HL-60 (cell line): ENCODE data around the gene FHAD1.

Experiments used
- CTCF ChIP-seq: IDR thresholded peaks from one replicate; pipeline ENCODE4 v1.5.1; 2011; ENCODE audit warnings: low read length, control low read depth, inconsistent platforms; ENCODE audit not compliant: insufficient read depth
- GABPA ChIP-seq: IDR thresholded peaks from 2 replicates; pipeline ENCODE4 v1.6.1; 2012; ENCODE audit warnings: low read depth
- POLR2AphosphoS5 ChIP-seq: IDR thresholded peaks from 2 replicates; pipeline ENCODE4 v1.6.1; 2012; ENCODE audit warnings: low read depth
- REST ChIP-seq: IDR thresholded peaks from 2 replicates; pipeline ENCODE4 v1.6.1; 2012; ENCODE audit warnings: low read depth; ENCODE audit not compliant: insufficient replicate concordance
- SPI1 ChIP-seq: IDR thresholded peaks from 2 replicates; pipeline ENCODE4 v1.6.1; 2012; ENCODE audit warnings: low read depth, mild to moderate bottlenecking, borderline replicate concordance

- TF ChIP-seq CTCF, result no peak
- no peak for TF ChIP-seq POLR2AphosphoS5
- no peak for TF ChIP-seq GABPA
- no peak for TF ChIP-seq REST
- TF ChIP-seq SPI1, result no peak
These were observed 135.8 kb downstream of the FHAD1 start for GRCh38 chr1:15382601-15383518.
